HG03060 (cell line): ENCODE data around the gene ZNHIT6.

Source experiments
- ATAC-seq: cut with Tn5 transposase; IDR thresholded peaks from one replicate; pipeline ENCODE4 v1.9.1; 2021; ENCODE audit warnings: low read depth, moderate number of reproducible peaks; ENCODE audit not compliant: unreplicated experiment

The ZNHIT6 gene

DNA sequence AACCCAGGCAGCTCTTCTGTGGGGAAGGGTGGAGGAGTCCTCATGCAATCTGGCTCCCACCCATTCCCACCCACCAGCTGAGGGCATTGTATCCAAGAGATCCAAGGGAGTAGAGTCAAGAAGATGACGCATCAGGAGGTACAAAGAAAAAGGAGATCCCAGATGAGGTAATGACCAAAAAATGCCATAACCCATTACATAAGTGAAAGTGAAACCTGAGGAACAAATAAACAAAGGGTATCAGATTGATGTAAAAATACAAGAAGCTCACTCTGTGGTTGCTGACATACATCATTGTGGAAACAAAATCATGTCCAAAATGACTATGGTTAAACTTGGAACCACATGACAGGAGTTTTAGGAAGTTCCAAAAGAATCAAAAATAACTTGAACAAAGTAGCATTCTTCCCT is 85.2 kb downstream of the ZNHIT6 start:
- no peak for ATAC-seq

DNA sequence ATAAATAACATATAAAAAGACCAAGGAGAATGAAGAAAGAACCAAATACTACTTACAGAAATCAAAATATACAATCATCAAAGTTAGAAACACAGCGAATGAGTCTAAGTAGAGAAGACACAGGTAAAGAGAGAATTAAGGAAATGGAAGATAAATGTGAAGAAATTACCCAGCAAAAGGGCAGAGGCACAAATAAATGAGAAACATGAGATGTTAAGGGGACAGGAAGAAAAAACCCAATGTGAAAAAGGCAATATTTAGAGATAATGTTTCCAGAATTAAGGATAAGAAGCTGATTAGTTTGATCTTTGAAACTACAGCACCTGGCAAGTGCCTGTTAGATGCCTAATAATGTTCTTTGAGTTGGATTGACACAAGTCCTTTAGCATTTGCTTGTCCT is 86.8 kb downstream of the ZNHIT6 start:
- ATAC-seq: no peak

DNA sequence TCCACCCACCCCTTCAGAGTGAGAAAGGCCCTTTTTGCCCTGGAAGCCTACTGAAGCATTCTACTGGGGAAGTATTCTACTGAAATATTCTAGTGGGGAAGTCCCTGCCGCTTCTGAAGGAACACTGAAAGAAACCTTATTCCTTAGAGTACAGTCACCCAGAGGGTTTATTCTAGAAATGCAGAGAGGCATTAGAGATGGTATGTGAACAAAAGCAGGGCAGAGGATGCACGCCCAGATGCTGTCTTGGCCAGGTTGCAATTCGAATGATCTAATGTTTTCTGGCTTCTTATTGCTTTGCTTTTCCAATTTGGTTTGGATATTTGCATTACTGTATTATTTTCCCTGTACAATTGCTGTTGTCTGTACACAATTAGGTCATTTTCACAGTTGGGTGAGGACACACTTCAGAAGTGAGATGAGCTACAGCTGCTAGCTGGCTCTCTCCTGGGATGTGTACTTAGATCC is 90.6 kb downstream of the ZNHIT6 start:
- ATAC-seq: no peak

DNA sequence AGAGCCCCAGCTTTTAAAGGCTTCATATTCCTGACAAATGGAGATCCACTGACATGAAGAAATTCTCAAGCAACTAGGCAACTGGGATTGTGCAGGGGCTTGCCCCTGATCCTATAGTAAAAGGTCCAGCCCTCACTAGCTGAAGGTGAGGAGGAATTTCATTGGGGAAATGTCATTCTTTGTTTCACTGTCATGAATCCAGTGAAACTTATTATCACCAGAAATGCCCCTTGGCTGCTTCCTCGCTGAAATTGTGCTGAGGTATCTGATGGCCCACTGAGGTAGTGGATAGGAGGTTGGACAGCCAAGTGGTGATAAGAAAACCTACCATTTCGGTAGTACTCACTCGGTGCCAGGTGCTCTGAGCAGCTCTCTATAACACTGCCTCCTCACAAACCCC is 91.5 kb downstream of the ZNHIT6 start:
- no peak for ATAC-seq

DNA sequence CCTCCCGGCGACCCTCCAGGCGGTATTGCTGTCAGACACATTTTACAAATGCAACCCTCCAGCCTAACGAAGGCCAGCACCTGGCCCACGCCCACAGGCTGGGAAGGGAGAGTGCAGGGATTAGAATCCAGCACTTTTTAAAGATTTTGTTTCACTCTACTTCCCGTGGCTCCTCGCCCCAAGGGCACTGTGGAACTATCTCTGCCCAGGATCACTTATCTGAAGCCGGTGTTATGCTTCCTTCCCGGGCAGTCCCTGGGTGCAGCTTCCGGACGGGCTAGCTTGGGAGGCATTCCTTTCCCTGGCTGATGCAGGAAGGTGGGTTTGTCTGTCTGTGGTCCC is 91.9 kb downstream of the ZNHIT6 start:
- no peak for ATAC-seq

DNA sequence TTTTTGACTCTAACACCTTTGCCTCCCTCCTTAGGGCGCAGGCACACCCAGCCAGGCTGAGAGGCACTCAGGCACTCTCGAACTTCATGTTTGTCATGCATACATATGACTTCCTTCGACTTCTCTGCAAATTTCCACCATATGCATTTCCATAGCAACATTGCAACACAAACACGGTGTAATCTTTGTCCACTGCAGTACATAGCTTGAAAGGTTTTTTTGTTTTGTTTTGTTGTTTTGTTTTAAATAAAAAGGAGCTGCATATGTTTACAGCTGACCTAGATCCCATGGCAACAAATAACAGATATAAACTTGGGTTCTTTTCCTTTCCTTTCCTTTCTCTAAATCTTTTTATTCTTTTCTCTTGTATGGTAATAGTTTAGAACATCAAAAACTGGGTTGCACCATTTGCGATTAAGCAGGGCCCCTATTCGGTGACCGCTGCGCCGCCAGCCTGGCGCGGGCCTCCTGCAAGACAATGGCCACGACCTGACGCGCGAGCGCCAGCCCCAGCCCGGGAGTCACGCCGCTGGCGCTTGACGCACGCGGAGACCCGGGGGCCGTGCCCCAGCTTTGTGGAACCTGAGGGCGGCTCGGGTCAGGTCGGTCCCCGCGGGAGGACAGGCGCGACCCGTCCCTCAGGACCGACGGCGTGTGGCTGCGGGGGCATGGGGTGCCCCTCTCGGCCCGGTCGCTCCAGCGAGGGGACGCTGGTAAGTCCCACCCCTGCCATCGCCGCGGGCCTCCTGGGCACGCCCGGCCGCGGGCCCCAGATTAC is 92.5 kb downstream of the ZNHIT6 start:
- no peak for ATAC-seq

DNA sequence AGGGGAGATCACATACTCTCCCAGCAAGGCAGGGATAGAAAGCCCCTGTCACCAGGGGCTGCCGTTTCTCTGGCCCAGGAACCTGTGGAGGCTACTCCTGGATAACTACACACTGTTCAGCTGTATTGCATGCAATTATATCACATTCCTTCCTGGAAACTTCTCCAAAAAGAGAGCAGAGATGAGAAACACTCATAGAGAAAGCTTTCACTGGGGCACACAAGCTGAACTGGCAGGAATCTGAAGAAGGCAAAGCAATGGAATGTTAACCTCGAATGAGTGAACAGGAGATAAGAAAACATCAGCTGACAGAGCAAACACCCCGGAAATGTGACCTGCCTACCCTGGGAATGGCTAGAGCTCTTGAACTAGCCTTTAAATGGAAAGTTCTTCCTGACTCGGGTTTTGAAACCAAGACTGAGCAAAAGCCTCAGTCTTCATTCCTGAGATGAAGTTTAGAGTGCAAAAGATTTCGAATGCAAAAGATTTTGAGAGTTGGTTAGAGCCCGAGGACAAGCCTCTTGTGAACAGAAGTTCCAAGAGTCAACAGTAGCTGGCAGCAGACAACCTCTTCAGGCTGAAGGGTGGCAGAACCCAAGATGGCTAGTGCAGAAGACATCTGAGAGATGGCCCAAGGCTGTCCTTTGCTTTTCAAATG is 95.4 kb downstream of the ZNHIT6 start:
- ATAC-seq: no peak

DNA sequence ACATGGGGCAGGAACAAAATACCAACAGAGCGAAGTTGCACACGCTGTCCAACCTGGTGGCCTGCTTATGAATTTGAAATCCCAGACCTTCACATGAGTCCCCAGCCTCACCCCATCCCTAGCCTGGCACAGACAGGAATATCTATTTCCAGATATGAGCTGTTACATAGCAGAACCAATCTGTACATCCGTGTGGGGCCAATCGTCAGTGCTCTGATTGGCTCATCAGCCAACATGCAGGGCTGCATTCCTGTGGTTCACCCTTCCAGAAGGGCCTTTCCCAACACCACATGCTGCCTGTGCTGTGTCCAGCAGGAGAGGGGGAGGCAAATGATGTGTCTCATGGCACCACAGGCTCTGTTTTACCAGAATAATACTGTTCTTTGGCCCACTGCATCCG is 96.4 kb downstream of the ZNHIT6 start:
- ATAC-seq: no peak

DNA sequence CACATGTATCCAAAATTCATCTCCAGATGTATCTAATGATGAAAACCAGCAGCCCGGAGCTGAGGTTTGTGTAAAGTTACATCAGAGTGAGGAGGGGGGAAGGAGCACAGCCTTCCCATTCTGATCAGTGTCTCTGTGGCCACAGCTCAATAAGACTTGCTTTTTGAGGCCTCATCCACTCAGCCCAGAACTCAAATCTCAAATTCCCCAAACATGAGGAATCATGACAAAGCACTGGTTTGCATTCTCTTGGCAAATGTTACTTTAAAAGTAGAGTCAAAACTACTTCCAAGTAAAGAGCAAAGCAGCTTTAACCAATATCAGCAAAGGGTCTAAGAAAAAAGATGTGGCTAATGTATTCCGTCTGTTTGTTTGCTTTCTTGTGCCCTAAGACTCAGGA is 96.8 kb downstream of the ZNHIT6 start:
- ATAC-seq: no peak

DNA sequence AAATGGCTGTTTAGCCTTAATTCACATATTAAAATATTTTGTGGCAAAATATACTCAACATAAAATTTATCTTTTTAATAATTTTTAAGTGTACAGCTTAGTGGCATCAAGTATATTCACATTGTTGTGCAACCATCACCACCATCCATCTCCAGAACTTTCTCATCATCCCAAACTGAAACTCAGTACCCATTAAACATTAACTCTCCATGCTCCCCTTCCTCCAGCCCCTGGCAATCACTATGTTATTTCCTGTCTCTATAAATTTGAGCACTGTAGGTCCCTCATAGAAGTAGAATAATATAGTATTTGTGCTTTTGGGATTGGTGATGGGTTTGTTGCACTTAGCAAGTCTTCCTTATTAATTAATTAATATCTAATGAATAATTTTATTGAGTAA is 98.3 kb downstream of the ZNHIT6 start:
- no peak for ATAC-seq

DNA sequence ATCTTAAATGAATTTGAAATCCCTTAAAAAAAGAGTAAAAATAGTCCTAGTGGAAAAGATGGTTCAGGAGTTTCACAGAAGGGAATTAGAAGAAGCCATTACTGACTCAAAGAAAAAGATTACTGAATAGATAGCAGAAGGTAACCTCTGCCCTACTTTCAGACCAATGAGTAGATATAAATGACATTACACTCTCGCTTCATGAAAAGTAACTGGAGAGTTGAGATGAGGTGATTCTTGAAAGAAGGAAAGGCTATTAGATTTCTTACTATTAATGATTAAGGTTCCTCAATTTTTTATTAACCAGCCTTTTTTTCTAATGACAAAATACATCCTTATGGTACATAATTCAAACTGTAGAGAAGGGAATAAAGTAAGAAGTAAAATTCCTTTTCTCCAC is 99.4 kb downstream of the ZNHIT6 start:
- ATAC-seq: no peak

DNA sequence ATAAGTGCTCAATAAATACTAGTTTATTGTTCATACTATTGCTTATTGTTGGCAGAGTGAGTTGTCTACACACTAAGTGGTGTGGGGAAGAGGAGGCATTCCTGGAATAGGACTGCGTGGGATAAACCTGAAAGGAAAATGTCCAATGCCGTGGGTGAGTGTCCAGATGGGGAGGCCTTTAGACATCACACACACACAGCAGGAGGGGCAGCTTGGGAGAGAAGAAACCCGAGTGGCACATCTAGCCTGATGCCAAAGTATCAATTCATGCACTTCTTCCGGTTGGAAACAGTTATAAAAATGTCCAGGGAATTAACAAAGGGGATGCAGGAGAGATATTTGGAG is 100.3 kb downstream of the ZNHIT6 start:
- no peak for ATAC-seq

DNA sequence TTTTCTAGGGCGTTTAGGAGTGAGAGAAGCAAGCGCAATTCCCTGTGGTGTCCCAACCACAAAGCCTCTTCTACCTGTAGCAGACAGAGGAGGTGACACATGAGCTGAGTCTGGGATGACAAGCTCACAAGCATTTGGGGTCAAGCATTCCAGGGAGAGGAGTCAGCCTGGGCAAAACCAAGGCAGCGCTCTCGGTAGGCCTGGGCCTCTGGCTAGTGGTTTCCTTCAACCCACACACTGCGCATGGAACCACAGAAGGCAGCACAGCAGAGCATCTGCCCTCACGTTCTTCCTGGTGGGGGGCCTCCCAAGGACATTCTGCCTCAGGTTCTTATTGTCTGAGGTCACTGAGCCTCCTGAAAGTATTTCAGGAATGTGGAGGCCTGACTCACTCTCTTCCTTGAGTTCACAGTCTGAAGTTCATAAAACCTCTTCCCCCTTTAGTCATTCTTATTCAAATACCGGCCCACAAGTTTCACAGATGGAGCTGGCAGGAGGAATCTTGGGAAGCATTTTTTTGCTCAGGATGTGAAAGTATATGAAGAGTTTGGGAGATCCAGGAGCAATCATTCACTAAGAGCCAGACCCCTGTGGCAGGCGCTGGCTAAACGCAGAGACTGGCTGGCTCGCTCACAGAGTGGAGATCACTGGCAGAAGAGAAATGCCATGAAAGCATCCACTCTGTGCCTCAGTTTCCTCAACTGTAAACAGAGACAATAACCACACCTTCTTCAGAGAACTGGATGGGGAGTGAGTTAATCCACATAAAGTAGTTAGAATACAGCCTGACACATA is 100.9 kb downstream of the ZNHIT6 start:
- no peak for ATAC-seq

DNA sequence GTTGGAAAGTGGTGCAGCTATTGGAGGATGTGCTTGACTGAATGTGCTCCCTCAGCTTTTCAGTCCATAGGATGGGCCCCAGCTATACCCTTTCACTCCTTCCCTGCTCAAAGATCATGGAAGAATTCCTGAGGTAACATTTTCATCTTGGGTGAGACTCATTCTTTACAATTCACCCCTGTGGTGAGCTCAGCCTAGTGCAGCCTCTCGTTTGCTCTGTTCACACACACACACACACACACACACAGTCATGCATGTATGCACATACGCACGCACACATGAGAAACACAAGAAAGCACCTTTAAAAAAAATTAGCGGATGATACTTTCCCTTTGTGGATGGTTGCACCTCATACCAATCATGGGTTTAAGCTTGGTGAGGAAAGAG is 101.8 kb downstream of the ZNHIT6 start:
- no peak for ATAC-seq

DNA sequence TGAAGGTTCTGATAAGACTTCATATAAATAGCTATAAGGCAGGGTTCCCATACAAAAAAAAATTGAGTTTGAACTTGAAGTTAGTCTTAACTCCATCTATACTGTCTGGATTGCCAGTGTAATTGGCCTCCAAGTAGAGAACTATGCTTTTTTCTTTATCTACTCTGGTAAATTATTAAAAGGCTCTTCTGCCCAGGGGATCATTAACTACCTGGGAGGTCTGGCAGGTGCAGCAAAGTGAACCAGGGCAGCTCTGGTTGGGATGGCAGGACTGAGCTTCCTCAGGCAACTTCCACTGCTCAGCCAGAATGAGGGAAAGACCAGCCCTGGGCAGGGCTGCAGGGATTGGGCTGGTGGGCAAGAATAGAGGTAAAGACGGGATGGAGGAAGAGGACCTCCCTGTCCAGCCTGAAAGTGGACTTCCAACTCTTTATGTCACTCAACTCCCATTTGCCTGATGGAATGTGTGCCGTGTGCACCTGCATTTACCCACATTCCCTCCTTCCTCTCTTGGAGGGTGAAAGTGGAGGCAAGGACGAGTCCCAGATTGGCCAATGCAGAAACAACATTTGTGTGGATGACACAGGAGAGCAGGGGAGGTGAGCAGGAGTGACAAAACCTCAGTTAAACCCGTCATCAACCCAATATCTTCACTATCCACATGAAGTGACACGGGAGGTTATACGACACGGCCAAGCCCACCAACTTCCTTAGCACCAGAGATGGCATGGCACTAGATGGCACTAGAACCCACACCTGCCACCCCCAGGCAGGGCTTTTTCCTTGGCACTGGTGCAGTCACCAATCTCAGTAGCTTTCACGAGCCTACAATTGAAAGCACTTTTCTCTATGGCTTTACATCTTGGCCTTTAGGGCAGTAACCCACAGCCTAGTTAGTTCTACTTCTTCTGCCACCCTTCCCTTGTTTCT is 102.5 kb downstream of the ZNHIT6 start:
- ATAC-seq: no peak

DNA sequence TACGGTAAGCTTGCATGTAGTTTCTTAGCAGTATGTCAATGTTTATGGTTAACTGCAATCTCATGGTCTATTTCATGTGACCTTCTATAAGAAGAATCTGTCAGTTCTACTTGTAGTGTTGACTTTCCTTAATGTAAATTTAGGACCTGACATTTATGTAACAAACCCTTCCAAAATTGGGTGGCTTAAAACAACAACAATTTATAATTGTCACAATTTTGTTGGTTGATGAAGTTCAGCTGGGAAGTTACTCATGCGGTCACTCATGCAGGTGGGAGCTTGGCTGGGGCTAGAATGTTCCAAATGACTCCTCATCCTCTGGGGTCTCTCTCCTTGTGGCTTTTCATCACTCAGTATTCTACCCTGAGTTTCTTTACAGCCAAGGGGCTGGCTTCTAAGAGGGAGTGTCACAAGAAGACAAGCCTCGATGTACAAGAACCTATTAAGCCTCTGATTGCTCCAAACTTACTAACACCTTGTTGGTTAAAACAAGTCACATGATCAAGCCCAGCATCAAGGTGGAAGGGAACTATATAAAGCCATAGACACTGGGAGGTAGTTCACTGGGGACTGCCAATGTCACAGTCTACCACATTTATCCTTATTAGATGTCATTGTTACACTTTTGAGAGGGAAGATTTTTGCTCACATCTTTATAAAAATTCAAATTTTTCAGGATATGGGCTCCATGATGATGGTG is 103.8 kb downstream of the ZNHIT6 start:
- ATAC-seq: no peak

DNA sequence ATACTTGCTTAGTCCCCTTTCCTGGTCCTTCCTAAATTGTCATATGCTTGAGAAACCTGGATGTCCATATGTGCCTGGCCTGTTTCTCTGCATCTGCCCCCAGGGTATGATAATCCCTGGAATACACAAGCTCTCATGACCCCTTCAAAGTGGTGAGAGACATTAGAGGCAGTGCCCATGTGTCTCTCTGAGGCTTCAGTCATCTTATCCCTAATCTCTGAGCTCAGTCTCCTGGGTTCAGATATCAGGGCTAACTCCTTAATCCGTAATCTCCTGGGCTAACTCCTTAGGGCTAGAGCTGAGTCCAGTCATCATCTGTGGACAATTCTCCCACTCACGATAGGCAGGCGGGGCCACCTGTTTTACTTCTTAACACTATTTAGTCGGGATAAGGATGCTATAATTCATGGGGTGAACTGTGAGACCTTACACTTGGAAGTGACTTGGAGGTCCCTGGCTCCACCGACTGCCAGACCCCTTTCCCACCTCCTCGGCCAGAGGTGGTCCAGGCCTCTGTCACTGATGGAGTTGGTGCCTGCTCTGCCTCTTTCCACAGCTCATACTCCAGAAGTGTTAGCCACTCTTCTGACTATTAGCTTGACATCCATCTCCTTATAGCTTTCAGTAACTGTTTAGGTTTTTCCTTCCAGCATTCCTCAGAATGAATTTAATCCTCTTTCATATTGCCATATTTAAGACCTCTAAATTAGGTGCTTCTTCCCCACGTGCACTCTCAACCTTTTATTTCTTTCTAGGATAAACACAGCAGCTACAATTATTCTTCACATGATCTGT is 105.0 kb downstream of the ZNHIT6 start:
- ATAC-seq: no peak

DNA sequence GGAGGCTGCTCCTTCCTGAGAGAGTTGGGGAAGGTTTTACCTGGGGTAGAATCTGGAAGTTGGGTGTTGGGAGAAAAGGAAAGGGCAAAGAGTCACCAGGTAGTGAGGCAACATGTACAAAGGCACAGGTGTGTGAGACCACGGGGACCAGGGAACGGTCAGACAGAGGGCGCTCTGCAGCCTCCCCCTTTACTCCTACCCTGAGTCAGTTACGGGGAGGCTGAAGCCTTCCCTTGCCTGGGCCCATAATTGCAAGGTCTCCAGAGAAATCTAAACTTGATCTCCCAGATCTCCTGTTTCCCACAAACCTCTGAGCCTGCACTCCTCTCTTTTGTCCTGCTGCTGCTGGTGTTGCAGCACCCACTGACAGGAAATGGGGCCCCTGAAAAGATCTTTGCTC is 105.7 kb downstream of the ZNHIT6 start:
- no peak for ATAC-seq

DNA sequence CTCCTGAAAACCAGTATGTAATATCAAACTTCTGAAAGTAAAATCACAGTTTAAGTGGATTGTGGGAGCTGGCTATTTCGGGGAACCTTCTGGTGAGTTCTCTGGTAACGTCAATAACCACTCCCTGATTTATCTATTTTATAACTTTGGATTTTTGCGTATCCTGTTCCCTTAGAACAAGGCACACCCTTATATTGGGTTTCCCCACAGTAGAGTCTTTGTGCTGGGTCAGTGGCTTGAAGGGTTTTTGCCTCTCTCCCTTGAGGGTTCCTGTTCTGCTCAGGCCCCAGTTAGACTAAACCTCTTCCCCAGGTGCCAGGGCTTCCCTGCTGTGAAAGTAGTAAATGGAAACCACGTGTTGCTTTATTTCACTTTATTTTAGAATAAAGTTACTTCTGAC is 106.3 kb downstream of the ZNHIT6 start:
- no peak for ATAC-seq
